B cell (primary cell): ENCODE data around the gene MYRIP.

Experiments
- CTCF ChIP-seq: fragments of 200-600 bp; IDR thresholded peaks from one replicate; pipeline ENCODE4 v1.8.0; 2022; ENCODE audit warnings: antibody characterized with exemption, mild to moderate bottlenecking
- EZH2 ChIP-seq: IDR thresholded peaks from 2 replicates; pipeline ENCODE4 v1.6.1; 2012; ENCODE audit warnings: borderline replicate concordance, low read depth, mild to moderate bottlenecking, moderate library complexity, low read length; ENCODE audit not compliant: insufficient read depth, poor library complexity, severe bottlenecking

GRCh38 chr3:39808467-39809180 is 785 bp upstream of the MYRIP start:
- TF ChIP-seq CTCF = no peak
- no peak for TF ChIP-seq EZH2
